HG03469 (cell line): ENCODE data around the gene HCN2.
A peak's percentile ranks its signal among the peaks of the same experiment; 100 is the strongest.
"Not testable (repeated sequence)": the region's sequence is repeated elsewhere in the genome, so short reads cannot be mapped to it uniquely, and the experiment has no call there.

Source experiments
- ATAC-seq: cut with Tn5 transposase; IDR thresholded peaks from one replicate; pipeline ENCODE4 v1.9.1; 2021; ENCODE audit warnings: mild to moderate bottlenecking, moderate library complexity, moderate number of reproducible peaks; ENCODE audit not compliant: unreplicated experiment

The HCN2 gene

GRCh38 chr19:617551-618246 is 28.0 kb downstream of the HCN2 start:
- ATAC-seq: no peak

GRCh38 chr19:618247-618619 is 28.6 kb downstream of the HCN2 start:
- ATAC-seq: no peak

- ATAC-seq: no peak
These were observed 29.1 kb downstream of the HCN2 start for GRCh38 chr19:618674-619285.

- no peak for ATAC-seq
These were observed 29.8 kb downstream of the HCN2 start for GRCh38 chr19:619286-620002.

GRCh38 chr19:620166-620862 is 30.6 kb downstream of the HCN2 start:
- no peak for ATAC-seq

- not testable (repeated sequence) for ATAC-seq
These were observed 31.5 kb downstream of the HCN2 start for GRCh38 chr19:621191-621590.

GRCh38 chr19:621819-622218 is 32.1 kb downstream of the HCN2 start:
- ATAC-seq: no peak

- no peak for ATAC-seq
These were observed 33.0 kb downstream of the HCN2 start for GRCh38 chr19:622666-623065.

GRCh38 chr19:623175-623916 is 33.7 kb downstream of the HCN2 start:
- no peak for ATAC-seq

- no peak for ATAC-seq
These were observed 34.3 kb downstream of the HCN2 start for GRCh38 chr19:623974-624373.

GRCh38 chr19:624433-625109 is 34.9 kb downstream of the HCN2 start:
- no peak for ATAC-seq

- ATAC-seq: no peak
These were observed 35.6 kb downstream of the HCN2 start for GRCh38 chr19:625257-625656.

- ATAC-seq: not testable (repeated sequence)
These were observed 36.9 kb downstream of the HCN2 start for GRCh38 chr19:626566-626965.

GRCh38 chr19:628168-628567 is 38.5 kb downstream of the HCN2 start:
- no peak for ATAC-seq

GRCh38 chr19:629515-629914 is 39.8 kb downstream of the HCN2 start:
- not testable (repeated sequence) for ATAC-seq

GRCh38 chr19:629961-630714 is 40.5 kb downstream of the HCN2 start:
- no peak for ATAC-seq

- no peak for ATAC-seq
These were observed 42.9 kb downstream of the HCN2 start for GRCh38 chr19:632579-633067.

GRCh38 chr19:633068-633785 is 43.5 kb downstream of the HCN2 start, which contains the start of gene POLRMT:
TSS of gene POLRMT (minus strand) at chr19:633537. CDS start at chr19:633512, 25 bp downstream.
- ATAC-seq: peak; percentile 60
